HPDE6-E6E7 (cell line): ENCODE data around the gene ANKRD13D.

ENCODE experiments used
- DNase-seq: peaks from one replicate; pipeline ENCODE4 v3.0.0; 2011; ENCODE audit warnings: missing footprints; ENCODE audit errors: extremely low spot score

ANKRD13D gene

DNA sequence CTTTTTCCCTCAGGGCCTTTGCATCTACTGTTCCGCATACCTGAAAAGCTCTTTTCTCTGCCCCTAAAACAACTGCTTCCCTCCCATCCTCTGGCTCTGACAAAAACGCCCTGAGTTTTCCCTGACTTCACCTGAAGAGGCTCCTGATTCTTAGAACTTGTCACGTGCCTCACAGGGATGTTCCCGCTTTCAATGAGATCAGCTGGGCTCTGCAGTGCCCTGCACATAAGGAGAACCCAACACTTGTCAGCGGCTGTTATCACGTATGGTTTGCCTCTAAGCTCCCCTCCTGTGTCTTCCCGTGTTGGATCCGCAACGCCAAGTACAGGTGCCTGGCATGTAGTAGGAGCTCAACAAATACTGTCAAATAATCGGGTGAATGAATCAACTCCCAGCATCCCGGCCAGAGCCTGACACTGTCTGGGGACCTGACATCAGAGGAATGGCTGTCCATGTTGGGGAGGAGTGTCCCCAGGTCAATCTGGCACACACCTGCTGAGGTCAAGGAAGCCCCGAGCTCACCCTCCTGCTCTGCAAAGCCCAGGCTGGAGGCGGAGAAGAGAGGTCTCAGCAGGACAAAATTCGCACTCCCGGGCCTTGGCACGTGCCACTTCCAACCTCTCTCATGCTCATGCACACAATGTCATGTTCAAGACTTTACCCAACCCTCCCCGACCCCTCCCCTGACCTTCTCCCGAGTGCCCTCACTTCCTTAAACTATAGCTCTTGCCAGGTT is 27.0 kb upstream of the ANKRD13D start:
- no peak for DNase-seq

DNA sequence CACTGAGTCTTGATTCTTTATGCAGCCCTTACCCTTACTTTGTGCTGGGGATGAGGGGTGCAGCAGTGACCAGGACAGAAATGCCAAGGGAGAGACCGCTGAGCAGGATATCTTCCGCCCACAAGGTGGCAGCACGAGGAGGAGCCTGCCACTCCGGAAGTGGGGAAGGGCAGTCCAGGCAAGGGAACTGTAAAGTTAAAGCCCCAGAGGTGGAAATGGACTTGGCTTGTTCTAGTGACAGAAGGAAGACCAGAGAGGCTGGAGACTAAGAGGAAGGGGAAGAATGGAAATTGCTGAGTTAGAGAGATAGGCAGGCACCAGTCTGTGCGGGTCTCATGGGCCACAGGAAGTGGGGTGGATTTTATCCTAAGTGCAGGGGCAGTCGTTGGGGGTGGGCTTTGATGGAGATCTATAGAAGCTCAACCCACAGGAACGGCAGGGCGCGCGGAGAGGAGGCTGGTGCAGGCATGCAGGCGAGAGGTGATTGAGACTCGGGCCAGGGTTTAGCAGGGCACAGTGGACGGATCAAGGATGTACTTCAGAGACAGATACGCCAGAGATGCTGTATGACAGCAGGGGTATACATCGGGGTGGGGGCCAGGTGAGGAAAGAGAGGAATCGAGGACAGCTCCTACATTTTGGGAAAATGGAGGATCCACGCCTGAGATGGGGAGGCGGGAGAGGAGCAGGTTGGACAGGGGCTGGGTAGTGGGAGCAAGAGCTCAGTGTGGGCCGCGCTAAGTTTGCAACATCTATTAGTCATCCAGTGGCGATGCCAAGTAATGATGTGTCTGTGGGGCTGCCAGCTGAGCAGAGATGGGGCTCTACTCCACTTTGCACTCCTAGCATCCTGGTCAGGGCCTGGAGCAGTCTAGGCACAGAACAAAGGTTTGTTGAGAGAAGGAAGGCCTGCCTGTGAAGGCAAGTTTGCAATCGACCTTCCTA is 26.1 kb upstream of the ANKRD13D start:
- peak; percentile 84 for DNase-seq

DNA sequence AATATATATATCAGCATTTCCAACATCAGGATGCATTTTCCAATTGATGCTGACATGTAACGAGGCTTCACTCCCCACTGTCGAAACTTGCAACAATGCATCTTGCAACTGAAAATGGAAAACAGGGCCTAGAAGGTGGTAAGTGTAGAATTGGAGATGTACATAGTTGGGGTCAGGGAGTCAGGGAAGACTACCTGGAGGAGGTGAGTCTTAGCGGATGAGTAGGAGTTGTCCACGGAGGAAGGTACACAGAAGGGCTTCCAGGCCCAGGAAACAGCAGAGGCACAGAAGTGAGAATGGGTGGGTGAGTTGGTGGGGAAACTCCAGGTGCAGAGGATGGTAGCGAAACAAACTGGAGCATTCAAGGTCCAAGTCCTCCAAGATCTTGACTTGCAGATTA is 24.8 kb upstream of the ANKRD13D start:
- no peak for DNase-seq

DNA sequence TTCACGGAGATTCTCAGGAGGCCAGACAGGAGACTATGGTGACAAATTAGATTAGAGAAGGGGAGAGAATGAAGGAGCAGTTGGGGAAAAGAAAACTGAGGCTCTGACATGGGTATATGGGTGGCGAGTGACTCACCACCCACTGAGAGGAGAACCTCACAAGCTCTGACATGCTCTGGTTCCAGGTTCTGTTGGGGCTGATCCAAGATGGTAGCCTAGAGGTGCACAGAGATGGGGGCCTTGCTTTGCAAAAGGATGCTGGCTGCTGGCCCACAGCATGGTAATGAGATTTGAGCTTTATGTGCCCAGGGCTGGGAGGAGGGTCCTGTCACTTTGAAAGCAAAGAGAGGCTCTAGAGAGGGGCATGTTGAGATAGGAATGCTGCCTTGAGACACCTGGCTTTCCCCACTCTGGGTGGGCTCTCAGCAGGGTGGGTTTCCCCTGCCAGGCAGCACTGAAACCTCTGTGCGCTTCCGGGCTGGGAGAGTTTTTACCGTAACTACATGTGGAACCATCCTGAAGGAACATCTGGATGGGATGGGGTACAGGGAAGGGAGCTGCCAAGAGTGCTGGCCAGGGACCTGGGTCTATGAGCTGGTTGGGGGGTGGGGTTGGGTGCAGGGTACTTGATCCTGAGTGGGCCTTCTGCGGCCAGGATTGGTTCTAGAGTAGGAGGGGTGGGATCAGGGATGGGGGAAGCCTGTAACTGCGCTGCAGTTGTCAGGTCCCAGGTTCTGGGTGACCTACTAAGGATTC is 24.0 kb upstream of the ANKRD13D start:
- no peak for DNase-seq

DNA sequence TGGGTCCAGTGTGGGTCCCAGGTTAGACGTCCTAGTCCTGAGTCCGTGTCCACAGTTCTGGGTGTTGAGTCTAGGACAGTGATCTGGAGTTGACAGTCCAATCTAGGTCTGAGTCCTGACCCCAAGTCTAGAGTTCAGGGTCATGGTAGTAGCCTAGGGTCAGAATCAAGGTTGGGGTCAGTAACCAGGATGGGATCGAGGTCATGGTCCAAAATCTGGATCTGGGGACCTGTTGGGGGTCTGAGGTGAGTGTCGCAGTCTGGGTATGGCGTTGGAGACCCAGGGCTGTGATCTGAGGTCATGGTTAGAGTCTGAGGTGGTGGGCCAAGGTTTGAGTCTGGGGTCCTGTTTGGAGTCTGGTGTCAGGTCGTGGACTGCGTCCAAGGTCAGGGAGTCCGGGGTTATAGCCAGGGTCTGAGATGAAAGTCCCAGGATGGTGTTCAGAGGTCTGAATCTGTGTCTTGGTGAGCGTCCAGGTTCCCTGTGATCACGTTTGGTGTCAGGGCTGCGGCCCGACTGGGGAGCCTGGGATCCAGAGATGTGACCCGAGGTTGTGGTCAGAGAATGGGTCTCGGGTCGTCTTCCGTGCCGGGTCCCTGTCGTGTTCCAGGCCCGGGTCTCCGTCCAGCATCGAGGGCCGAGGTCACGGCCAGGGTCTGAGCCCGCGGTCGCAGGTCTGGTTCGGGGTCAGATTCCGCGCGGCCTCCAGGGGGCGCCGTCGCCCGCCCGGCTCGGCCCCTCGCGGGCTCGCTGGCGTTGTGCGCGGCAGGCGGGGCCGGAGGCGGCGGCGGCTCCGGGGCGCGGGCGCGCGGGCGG is 23.3 kb upstream of the ANKRD13D start:
- no peak for DNase-seq

DNA sequence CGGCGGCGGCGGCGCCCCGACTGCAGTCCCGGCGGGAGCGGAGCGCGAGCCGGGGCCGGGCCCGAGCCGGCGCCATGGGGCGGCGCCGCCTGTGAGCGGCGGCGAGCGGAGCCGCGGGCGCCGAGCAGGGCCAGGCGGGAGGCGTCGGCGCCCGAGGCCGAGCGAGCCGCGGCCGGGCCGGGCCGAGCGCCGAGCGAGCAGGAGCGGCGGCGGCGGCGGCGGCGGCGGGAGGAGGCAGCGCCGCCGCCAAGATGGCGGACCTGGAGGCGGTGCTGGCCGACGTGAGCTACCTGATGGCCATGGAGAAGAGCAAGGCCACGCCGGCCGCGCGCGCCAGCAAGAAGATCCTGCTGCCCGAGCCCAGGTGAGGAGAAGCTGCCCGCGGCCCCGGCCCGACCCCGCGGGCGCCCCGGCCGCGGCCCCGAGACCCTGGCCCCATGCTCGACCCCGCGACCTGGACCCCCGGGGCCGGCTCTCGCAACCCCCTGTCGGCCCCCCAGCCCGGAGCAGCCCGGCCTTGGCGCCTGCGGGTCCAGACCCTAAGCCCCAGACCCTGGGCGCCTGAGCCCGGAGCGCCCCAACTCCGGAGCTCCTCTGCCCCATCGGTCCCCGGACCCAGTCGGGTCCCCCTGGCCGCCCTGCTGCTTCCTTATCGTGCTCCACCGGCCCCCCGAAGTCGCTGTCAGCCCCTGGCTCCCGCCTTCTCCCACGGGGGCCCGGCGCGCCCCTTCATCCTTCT is 22.5 kb upstream of the ANKRD13D start, which contains the start of gene GRK2:
Gene GRK2, plus strand, starts transcription at position 25 of the 739 bp plus-strand sequence. Its CDS starts 227 bp downstream, at position 252.
- no peak for DNase-seq

DNA sequence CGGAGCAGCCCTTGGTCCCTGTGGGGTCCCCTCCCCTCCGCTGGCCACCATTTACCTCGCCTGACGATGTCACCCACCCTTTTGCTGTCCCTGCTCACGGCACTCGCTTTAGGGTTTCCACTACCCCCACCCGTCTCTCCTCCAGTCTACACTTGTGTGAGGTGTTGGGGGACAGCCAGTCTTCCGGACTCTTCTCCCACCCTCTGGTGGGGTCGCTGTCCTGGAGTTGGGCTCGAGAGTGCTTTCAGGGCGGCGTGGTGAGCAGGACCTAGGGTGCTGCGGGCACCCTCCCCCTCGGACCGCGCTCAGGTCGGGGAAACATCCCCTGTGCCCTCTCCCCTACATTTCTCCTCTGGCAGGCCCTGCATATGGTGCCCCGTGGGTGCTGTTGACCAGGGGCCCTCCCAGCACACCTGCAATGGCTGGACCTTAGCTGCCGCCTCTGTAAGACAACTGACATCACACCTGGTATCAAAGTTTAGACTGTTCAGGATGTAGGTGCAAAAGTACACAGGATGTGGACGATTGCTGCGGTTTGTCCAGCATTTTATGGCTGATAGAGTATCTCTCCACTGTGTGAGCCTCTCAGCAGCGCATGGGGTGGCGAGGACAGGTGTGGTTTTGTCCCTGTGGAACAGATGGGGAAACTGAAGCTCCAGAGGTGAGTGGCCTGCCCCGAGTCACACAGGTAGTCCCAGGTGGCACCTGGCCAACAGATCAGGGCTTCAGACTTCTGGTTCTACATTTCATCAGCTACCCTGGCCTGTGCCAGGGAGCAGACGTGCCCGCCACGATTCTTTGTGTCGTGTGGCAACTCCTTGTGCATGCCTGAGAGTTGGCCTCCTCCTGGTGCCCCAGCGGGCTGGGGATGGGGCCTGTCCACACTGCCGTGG is 21.7 kb upstream of the ANKRD13D start:
- DNase-seq = no peak

DNA sequence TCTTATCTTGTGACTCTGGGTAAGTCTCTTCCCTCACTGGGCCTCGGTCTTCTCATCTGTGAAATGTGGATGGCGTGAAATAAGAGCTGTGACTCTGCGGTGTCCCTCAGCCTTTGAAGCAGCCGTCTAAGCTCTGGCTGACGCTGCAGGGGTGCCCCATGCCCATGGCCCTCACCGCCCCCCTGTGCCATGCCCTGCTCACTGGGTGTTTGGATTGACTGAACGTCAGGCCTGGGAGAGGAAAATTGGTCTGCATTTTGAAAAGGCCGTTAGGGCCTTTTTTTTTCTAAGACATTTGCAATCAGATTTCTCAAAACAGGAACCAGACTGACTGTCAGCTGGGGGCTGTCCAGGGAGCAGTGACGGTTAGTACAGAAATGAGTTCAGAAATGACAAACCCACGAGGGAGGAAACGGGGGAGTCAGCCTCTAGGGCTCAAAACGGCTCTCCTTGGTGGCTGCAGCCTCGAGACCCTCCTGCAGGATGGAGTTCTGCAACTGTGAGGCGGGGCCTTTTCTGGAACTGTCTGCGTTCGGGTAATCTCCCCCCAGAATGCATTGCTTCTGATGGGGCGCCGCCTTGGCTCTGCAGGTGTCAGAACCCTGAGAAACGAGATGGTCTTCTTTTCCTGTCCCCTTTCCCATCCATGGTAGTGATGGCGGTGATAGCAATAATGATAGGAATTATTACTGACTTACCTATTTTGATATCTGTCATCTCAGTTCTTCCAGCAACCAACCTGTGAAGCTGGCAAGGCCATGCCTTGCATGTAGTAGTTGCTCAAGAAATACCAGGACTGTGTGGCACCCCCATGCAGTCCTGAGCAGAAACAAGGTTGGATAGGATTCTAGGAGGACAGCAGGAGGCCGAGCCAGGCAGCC is 20.8 kb upstream of the ANKRD13D start:
- DNase-seq = no peak

DNA sequence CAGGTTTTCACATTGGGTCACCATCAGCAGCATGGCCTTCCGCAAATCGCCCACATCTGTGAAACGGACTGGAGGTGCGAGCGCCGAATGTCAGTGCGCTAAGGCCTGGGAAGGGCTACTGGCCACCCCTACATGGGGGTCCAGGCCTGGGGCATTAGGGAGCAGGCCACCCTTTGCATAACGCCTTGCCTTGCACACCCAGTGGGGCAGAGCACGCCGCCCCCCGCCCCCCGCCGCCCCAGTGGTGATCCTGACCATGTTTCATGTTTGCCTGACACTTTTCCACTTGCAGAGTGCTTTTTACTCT is 20.2 kb upstream of the ANKRD13D start:
- DNase-seq = no peak

DNA sequence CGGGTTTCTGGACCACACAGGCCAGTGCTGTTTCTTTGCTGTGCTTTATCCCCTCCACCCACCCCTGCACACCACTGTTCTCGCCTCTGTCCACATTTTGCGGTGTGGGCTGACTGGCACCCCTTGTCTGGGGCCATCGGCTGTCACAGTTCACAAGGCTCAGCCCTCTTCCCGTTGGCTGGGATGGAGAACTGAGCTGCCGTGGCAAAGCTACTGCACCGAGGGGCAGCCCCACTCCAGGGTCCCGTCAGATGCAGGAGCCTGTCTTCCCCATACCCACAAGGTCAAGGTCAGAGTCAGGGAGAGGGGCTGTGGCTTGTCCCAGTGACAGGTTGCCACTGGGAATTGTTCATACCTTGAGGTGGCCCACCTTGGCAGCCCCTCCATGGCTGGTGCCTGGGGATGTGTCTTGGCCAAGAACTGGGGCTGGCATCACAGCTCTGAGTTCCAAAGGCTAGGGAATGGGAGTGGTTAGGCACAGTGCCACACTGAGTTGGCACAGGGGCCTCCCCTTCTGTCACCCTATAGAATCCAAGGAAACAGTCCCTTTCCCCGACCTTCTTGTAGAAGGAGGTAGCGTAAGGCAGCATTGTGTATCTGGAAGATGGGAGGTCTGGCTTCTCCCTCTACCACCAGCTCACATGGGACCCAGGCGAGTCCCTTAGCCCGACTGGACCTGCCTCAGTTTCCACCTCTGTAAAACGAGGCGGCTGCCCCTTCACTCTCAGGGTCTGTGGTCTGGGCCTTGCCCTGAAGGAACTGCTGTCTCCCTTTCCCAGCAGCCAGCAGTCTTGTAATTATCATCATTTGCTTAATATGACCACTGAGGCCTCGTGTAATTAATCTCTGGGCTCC is 19.5 kb upstream of the ANKRD13D start:
- DNase-seq = no peak

DNA sequence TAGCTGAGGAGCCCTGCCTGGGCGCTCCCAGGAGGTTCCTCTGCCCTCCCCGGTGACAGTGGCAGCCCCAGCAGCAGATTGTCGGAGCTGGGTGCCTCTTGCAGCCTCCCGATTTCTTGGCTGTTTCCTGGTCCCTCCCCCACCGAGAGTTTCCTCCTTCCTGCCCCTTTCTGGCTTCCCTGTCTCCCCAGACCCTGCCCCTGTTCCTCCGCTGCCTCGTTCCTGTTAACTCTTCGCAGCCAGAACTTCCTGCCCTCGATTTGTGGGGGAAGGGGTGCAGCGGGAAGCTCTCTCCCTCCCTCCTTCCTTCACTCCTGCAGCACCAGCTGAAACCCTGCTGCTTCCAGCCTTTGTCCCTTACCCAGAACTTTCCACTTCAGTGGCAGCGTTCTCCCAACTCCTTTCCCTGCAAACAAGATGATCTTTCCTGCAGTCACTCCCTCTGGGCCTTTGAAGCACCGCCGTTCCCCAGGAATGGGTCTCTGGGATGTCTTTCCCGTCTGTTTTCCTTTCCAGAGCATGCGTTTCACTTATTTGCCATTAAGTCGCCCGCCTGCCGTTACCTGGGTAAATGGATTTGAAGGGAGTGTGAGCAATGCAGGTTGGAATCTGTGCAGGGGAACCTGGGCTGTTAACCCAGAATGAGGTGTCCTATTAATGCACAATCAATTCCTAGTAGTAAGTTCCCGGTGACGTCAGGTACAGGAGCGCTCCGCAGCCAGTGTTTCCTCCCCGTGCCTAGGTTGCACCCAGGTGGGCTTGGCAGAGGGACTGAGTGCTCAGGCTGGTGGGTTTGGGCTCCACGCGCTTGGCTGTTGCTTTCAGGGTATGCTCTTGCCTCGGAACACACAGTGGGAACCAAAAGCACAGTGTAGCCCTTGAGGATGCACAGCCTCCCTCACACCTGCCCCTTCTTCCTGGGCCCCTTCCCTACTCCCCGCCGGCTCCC is 18.6 kb upstream of the ANKRD13D start:
- DNase-seq = no peak

DNA sequence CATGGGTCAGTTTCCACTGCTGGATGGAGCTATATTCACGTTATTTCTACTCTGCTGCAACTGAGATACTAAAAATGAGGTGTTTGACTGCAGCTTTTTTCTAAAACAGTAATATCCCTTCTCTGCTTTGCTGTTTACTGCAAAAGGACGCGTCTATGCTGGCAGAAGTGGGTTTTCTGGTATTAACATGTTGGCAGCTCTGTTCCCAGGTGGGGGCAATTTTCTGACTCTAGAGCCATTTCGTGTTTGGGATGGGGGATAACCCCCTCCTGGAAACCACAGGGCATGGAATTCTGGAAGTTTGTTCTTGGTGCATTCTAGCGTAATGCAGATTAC is 17.9 kb upstream of the ANKRD13D start:
- DNase-seq = no peak

DNA sequence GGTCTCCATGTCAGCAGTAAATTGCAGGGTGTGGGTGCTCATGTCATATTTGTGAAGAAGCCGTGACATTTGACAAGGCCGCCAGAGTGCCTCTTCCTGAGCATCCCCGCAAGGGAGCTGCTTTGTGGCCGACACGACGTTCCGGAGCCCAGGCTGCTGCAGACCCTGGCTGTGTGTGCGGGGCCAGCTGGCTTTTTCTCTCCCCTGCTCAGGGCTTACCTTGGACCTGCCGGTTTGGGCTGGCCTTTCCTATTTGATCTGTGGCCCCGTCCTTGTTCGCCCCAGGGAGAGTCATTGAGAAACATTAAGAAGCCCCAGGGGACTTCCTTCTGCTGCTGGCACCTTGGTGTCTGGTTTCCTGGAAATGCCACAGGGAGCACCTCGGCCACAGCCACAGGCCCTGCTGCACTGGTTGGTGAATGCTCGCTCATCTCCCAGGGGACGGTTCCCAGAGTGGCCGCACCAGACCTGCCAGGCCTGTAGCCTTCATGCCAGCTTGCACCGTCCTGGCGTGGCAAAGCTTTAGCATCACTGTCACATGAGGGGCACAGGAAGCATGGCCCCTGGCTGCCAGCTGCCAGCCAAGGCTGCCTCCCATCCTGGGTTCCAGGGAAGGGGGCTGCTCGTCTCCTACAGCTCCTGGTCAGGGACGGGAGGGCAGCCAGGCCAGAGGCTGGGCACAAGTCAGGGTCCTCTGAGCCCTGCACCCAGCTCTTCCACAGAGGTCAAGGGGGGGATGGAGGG is 17.4 kb upstream of the ANKRD13D start:
- DNase-seq = no peak

DNA sequence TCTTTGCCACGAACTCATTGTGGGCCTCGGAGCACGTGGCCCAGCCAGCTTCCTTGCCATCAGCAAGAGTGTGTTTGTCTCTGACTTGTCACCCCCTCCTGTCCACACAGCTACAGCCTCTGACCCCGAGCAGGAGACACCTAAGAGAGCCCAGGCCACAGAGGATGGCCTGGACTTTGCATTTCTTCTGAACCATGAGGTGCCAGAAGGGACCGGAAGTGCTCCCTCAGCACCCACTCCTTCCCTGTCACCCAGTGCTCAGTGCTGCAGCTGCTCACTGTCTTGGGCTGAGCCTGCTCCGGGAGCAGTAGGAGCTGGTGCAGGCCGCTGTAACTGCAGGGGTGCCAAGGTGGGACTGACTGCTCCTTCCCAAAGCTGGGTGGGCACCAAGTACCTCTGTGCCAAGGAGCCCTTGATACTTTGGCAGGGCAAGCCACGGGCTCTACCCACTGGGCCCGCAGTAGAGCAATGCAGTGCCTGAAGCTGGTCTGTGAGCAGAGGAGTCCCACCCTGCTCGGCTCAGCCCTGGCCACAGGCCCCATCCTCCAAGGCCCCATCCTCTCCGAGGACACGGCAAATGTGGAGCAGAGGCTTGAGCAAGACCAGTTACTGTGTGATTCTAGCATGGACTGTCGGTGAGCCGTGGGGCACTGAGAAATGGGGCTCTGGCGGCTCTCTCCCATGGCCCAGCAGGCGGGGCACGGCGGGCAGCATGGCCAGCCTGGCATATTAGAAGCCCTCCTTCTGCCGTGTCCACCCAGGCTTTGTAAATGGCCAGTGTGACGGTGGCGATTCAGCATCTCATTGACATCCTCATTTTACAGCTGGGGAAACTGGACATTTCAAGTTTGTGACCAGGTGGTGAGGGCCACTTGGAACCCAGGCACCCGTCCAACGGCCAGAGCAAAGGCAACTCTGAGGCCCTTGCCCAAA is 16.5 kb upstream of the ANKRD13D start:
- no peak for DNase-seq
